GM10266 (cell line): ENCODE results near the gene RNF224.

ENCODE experiments used
- DNase-seq: peaks from one replicate; pipeline ENCODE4 v3.0.0; 2012; ENCODE audit errors: extremely low spot score
- CTCF ChIP-seq: IDR thresholded peaks from 2 replicates; pipeline ENCODE4 v1.5.1; 2012; ENCODE audit warnings: mild to moderate bottlenecking, low read depth; ENCODE audit not compliant: control insufficient read depth, insufficient read depth; ENCODE audit errors: missing control alignments

RNF224 gene

GRCh38 chr9:137188490-137189296, 38.6 kb upstream of the RNF224 start, which contains the start of the genes ANAPC2 and SSNA1:
Gene ANAPC2 (minus strand): TSS chr9:137188560. CDS start chr9:137188532, 28 bp downstream.
Gene SSNA1 (plus strand): TSS chr9:137188676. CDS start chr9:137188727, 51 bp downstream.
- TF ChIP-seq CTCF = peak; percentile 59
- peak; percentile 98 for DNase-seq

GRCh38 chr9:137189297-137190295, 37.7 kb upstream of the RNF224 start:
- DNase-seq = no peak
- no peak for TF ChIP-seq CTCF

- no peak for DNase-seq
Observed at GRCh38 chr9:137190315-137190856, 36.9 kb upstream of the RNF224 start.

GRCh38 chr9:137191245-137191644, 36.1 kb upstream of the RNF224 start:
- TF ChIP-seq CTCF = no peak
- no peak for DNase-seq

More at GRCh38 chr9:137190315-137190856, 36.9 kb upstream of the RNF224 start:
- TF ChIP-seq CTCF = no peak

GRCh38 chr9:137191691-137192447, 35.4 kb upstream of the RNF224 start:
- no peak for DNase-seq

More at GRCh38 chr9:137191691-137192447, 35.4 kb upstream of the RNF224 start:
- TF ChIP-seq CTCF = no peak
